OCI-LY7 (cell line): ENCODE data around the gene C17orf50.
A peak's percentile ranks its signal among the peaks of the same experiment; 100 is the strongest.

ENCODE experiments used
- EZH2phosphoT487 ChIP-seq: fragments of 200-600 bp; sonication (generic); IDR thresholded peaks from 2 replicates; pipeline ENCODE4 v1.6.1; 2018; ENCODE audit warnings: low read depth, borderline replicate concordance, mild to moderate bottlenecking, mixed run types, antibody characterized with exemption, low read length, moderate library complexity, mixed read lengths
- TF ChIP-seq, protein P1 (sequence below): fragments of 200-600 bp; sonication (generic); conservative IDR thresholded peaks from 2 replicates; pipeline ENCODE4 v1.5.1; 2014; ENCODE audit warnings: mild to moderate bottlenecking, antibody characterized with exemption, low read length, moderate library complexity, mixed read lengths

DNA sequence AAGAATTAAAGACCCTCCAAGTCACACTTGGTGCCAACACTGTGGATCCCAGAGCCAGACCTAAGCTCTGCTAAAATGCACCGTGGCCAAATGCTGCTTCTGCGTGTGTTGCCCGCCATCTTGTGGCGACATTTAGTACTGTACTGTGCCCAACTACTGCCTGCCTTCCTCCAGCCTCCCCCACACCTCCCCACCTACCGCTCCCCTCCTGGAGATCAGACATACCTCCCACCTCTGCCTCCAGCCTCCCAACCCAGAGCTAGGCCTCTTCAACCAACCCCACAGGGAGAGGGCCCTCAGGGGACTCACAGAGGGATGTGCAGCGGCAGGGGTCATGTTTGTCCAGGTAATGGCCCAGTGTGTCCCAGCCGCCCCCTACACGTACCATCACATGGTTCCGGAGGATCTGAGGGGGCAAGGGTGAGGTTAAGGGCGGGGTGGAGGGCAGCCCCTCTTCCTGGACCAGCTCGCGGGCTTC lies 13.1 kb upstream of the C17orf50 start:
- TF ChIP-seq, protein P1, sequence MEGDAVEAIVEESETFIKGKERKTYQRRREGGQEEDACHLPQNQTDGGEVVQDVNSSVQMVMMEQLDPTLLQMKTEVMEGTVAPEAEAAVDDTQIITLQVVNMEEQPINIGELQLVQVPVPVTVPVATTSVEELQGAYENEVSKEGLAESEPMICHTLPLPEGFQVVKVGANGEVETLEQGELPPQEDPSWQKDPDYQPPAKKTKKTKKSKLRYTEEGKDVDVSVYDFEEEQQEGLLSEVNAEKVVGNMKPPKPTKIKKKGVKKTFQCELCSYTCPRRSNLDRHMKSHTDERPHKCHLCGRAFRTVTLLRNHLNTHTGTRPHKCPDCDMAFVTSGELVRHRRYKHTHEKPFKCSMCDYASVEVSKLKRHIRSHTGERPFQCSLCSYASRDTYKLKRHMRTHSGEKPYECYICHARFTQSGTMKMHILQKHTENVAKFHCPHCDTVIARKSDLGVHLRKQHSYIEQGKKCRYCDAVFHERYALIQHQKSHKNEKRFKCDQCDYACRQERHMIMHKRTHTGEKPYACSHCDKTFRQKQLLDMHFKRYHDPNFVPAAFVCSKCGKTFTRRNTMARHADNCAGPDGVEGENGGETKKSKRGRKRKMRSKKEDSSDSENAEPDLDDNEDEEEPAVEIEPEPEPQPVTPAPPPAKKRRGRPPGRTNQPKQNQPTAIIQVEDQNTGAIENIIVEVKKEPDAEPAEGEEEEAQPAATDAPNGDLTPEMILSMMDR: peak; percentile 90
- TF ChIP-seq EZH2phosphoT487: no peak
